IMR-90 (cell line): ENCODE results near the gene UNC13B. TPM values are rescaled to one million over a fixed set of nuclear protein-coding genes. Genes with fewer than 3 reads are reported as not detected.

Experiments
- ATAC-seq: fragments of 200-7000 bp; cut with Tn5 transposase; 2 replicates; pipeline ENCODE4 v1.9.1; 2020; ENCODE audit warnings: low read depth, mild to moderate bottlenecking, moderate library complexity
- BruUV-seq: library from RNA; stranded (reverse); fragments of 400-500 nt; replicated peaks from 2 replicates; lab custom pipeline; 2021; lab: Mats Ljungman, UMichigan
- CTCF ChIA-PET: fragments of 300-600 bp; formaldehyde crosslinking; extraction: SDS; loops from one replicate; lab custom pipeline; 2021; ENCODE audit warnings: antibody characterized with exemption; lab: Yijun Ruan, JAX
- POLR2A ChIA-PET: fragments of 300-600 bp; sonication (Branson Sonifier 250); formaldehyde crosslinking; loops from one replicate; lab custom pipeline; 2022; ENCODE audit warnings: antibody characterized with exemption; ENCODE audit not compliant: unreplicated experiment; lab: Charles Lee
- DNase-seq: peaks from one replicate; pipeline ENCODE4 v3.0.0; 2013
- H2AFZ ChIP-seq: replicated peaks from 2 replicates; pipeline ENCODE3; 2013; ENCODE audit warnings: low read length, mild to moderate bottlenecking; ENCODE audit not compliant: poor library complexity
- H2AK5ac ChIP-seq: 2 replicates; pipeline ENCODE4 v1.6.1; 2013; ENCODE audit warnings: low read depth, low read length, inconsistent platforms
- H2AK9ac ChIP-seq: replicated peaks from 2 replicates; pipeline ENCODE3; 2013; ENCODE audit warnings: mild to moderate bottlenecking, low read depth, low read length, moderate library complexity; ENCODE audit not compliant: poor library complexity
- H2BK120ac ChIP-seq: 2 replicates; pipeline ENCODE4 v1.6.1; 2013; ENCODE audit warnings: low read depth, low read length, inconsistent platforms
- H2BK15ac ChIP-seq: 3 replicates; pipeline ENCODE4 v1.6.1; 2013; ENCODE audit warnings: low read depth, low read length, inconsistent platforms
- H2BK20ac ChIP-seq: 2 replicates; pipeline ENCODE4 v1.6.1; 2013; ENCODE audit warnings: low read depth, mild to moderate bottlenecking, inconsistent platforms, low read length, moderate library complexity
- H2BK5ac ChIP-seq: 2 replicates; pipeline ENCODE4 v1.6.1; 2013; ENCODE audit warnings: mild to moderate bottlenecking, low read depth, low read length, inconsistent platforms; ENCODE audit not compliant: poor library complexity, severe bottlenecking
- H3K14ac ChIP-seq: replicated peaks from 2 replicates; pipeline ENCODE4 v1.6.1; 2013; ENCODE audit warnings: low read depth, low read length, inconsistent platforms
- H3K18ac ChIP-seq: 2 replicates; pipeline ENCODE4 v1.6.1; 2013; ENCODE audit warnings: low read depth, low read length, control low read depth
- H3K23ac ChIP-seq: 2 replicates; pipeline ENCODE4 v1.6.1; 2013; ENCODE audit warnings: low read depth, low read length, inconsistent platforms
- H3K27ac ChIP-seq: 2 replicates; pipeline ENCODE4 v1.5.1; 2013; ENCODE audit warnings: mild to moderate bottlenecking, control low read depth, low read length; ENCODE audit not compliant: insufficient read depth
- H3K27me3 ChIP-seq: 2 replicates; pipeline ENCODE4 v1.6.1; 2013; ENCODE audit warnings: low read length; ENCODE audit not compliant: control insufficient read depth, insufficient read depth
- H3K36me3 ChIP-seq: 2 replicates; pipeline ENCODE4 v1.6.1; 2013; ENCODE audit warnings: low read length, mixed read lengths; ENCODE audit not compliant: control insufficient read depth, insufficient read depth
- H3K4ac ChIP-seq: 2 replicates; pipeline ENCODE4 v1.6.1; 2013; ENCODE audit warnings: low read depth, low read length, inconsistent platforms
- H3K4me1 ChIP-seq: 2 replicates; pipeline ENCODE4 v1.6.1; 2013; ENCODE audit warnings: low read length, mixed read lengths; ENCODE audit not compliant: control insufficient read depth, insufficient read depth
- H3K4me2 ChIP-seq: 2 replicates; pipeline ENCODE4 v1.6.1; 2013; ENCODE audit warnings: low read depth, mild to moderate bottlenecking, control low read depth, low read length, moderate library complexity
- H3K4me3 ChIP-seq: 2 replicates; pipeline ENCODE4 v1.5.1; 2013; ENCODE audit warnings: low read depth, mild to moderate bottlenecking, control low read depth, low read length, moderate library complexity; ENCODE audit not compliant: insufficient read depth
- H3K56ac ChIP-seq: 2 replicates; pipeline ENCODE4 v1.6.1; 2013; ENCODE audit warnings: low read length, inconsistent platforms; ENCODE audit not compliant: insufficient read depth; ENCODE audit errors: extremely low read depth
- H3K79me1 ChIP-seq, 2 experiments: 2 replicates each; pipeline ENCODE4 v1.6.1; 2013; ENCODE audit warnings: low read length in 2 of 2, inconsistent platforms in 1 of 2, low read depth in 1 of 2
- H3K9ac ChIP-seq: 2 replicates; pipeline ENCODE4 v1.6.1; 2013; ENCODE audit warnings: low read depth, low read length, control low read depth
- H3K9me1 ChIP-seq: 2 replicates; pipeline ENCODE4 v1.6.1; 2013; ENCODE audit warnings: low read length, inconsistent platforms; ENCODE audit not compliant: insufficient read depth
- H3K9me3 ChIP-seq: 2 replicates; pipeline ENCODE4 v1.6.1; 2013; ENCODE audit warnings: low read length; ENCODE audit not compliant: control insufficient read depth, insufficient read depth
- H4K20me1 ChIP-seq: 2 replicates; pipeline ENCODE4 v1.6.1; 2013; ENCODE audit warnings: low read length, inconsistent platforms; ENCODE audit not compliant: insufficient read depth
- H4K5ac ChIP-seq: 2 replicates; pipeline ENCODE4 v1.6.1; 2013; ENCODE audit warnings: mild to moderate bottlenecking, low read depth, low read length, control low read depth
- H4K8ac ChIP-seq, 2 experiments: 2 replicates each; pipeline ENCODE4 v1.6.1; 2013; ENCODE audit warnings: low read depth in 2 of 2, low read length in 2 of 2, control low read depth in 1 of 2, inconsistent platforms in 1 of 2
- H4K91ac ChIP-seq: 2 replicates; pipeline ENCODE4 v1.6.1; 2013; ENCODE audit warnings: low read depth, low read length, inconsistent platforms; ENCODE audit not compliant: insufficient read depth
- BHLHE40 ChIP-seq: fragments of 150-350 bp; IDR thresholded peaks from 2 replicates; pipeline ENCODE4 v1.6.1; 2016; ENCODE audit warnings: mild to moderate bottlenecking, low read depth, low read length
- CEBPB ChIP-seq: IDR thresholded peaks from 2 replicates; pipeline ENCODE4 v1.6.1; 2012; ENCODE audit warnings: low read depth, low read length, improper control_type of control experiment
- CHD1 ChIP-seq: IDR thresholded peaks from 2 replicates; pipeline ENCODE4 v1.6.1; 2012; ENCODE audit warnings: low read depth, low read length, improper control_type of control experiment
- CTCF ChIP-seq: conservative IDR thresholded peaks from 2 replicates; pipeline ENCODE4 v1.5.1; 2012; ENCODE audit warnings: mild to moderate bottlenecking, low read depth, low read length, improper control_type of control experiment
- ELK1 ChIP-seq: fragments of 150-350 bp; IDR thresholded peaks from 2 replicates; pipeline ENCODE4 v1.6.1; 2016; ENCODE audit warnings: low read depth, mild to moderate bottlenecking, low read length, moderate library complexity, borderline replicate concordance
- FOS ChIP-seq: fragments of 150-350 bp; IDR thresholded peaks from 2 replicates; pipeline ENCODE4 v1.6.1; 2016; ENCODE audit warnings: low read depth, low read length
- MAFK ChIP-seq: IDR thresholded peaks from 2 replicates; pipeline ENCODE4 v1.6.1; 2012; ENCODE audit warnings: low read depth, low read length, improper control_type of control experiment
- MAZ ChIP-seq: IDR thresholded peaks from 2 replicates; pipeline ENCODE4 v1.6.1; 2012; ENCODE audit warnings: low read depth, mild to moderate bottlenecking, low read length, improper control_type of control experiment, moderate library complexity, borderline replicate concordance
- MXI1 ChIP-seq: IDR thresholded peaks from 2 replicates; pipeline ENCODE4 v1.6.1; 2012; ENCODE audit warnings: low read depth, mild to moderate bottlenecking, low read length, moderate library complexity, borderline replicate concordance
- NFE2L2 ChIP-seq: fragments of 150-350 bp; IDR thresholded peaks from 2 replicates; pipeline ENCODE4 v1.6.1; 2016; ENCODE audit warnings: low read depth, mild to moderate bottlenecking, low read length
- POLR2A ChIP-seq: IDR thresholded peaks from 2 replicates; pipeline ENCODE4 v1.6.1; 2012; ENCODE audit warnings: mild to moderate bottlenecking, low read depth, low read length
- RAD21 ChIP-seq: IDR thresholded peaks from 2 replicates; pipeline ENCODE4 v1.6.1; 2012; ENCODE audit warnings: low read length, improper control_type of control experiment
- RCOR1 ChIP-seq: IDR thresholded peaks from 2 replicates; pipeline ENCODE4 v1.6.1; 2012; ENCODE audit warnings: mild to moderate bottlenecking, low read length, improper control_type of control experiment; ENCODE audit not compliant: insufficient replicate concordance
- RFX5 ChIP-seq: IDR thresholded peaks from 2 replicates; pipeline ENCODE4 v1.8.0; 2012; ENCODE audit warnings: low read depth, mild to moderate bottlenecking, low read length, moderate library complexity
- SMC3 ChIP-seq: fragments of 150-350 bp; IDR thresholded peaks from 2 replicates; pipeline ENCODE4 v1.6.1; 2016; ENCODE audit warnings: low read depth, mild to moderate bottlenecking, antibody characterized with exemption, low read length, moderate library complexity
- WGBS, 2 experiments: methylation state at CpG; one replicate each; pipeline versions ENCODE4 v1.1.5 to v1.1.7; 2013; ENCODE audit warnings: missing lambda C conversion rate in 2 of 2; ENCODE audit not compliant: insufficient read length in 1 of 2; ENCODE audit errors: extremely low coverage in 2 of 2; 5-methylcytosine and 5-hydroxymethylcytosine counted together
- dilution Hi-C: fragments of 300-500 bp; cut with HindIII; formaldehyde crosslinking; loops from one replicate; pipeline ENCODE4 v1.14.3; 2018; ENCODE audit warnings: low sequenced_read_pairs; ENCODE audit not compliant: unreplicated experiment
- in situ Hi-C: fragments of 300-500 bp; cut with MboI; formaldehyde crosslinking; loops from 3 replicates; pipeline ENCODE4 v1.14.3; 2019; ENCODE audit warnings: low sequenced_read_pairs, inconsistent platforms, mixed read lengths
- intact Hi-C: fragments of 100-400 bp; cut with micrococcal nuclease; formaldehyde crosslinking; loops from 2 replicates; pipeline ENCODE4 v1.10.0; 2022
- polyA plus RNA-seq, 3 experiments: library from polyadenylated mRNA; depleted of rRNA; stranded (reverse); fragments of >200 nt; gene quantifications; 2 replicates each; pipeline ENCODE4 v1.2.3, GENCODE V29; 2012; ENCODE audit warnings: low replicate concordance in 1 of 3
- total RNA-seq: library from RNA; depleted of rRNA; stranded (reverse); fragments of >200 nt; gene quantifications from 2 replicates; pipeline ENCODE4 v1.2.3, GENCODE V29; 2012

Gene UNC13B
- total and polyA plus RNA-seq, 2 of the 4 experiments (the other 2 are of a cell fraction): 7.5 to 14.3 TPM

GRCh38 chr9:35322075-35322885 is 160.5 kb downstream of the UNC13B start:
- H2AK5ac ChIP-seq: no peak overlapping the region
- H4K20me1 ChIP-seq: no peaks in the 10 kb centered on the region
- no peak overlapping the region for H4K8ac ChIP-seq
- H3K23ac ChIP-seq: no peak overlapping the region
- no peak overlapping the region for H3K4me3 ChIP-seq
- no peak overlapping the region for H3K18ac ChIP-seq
- no peak overlapping the region for H2AK9ac ChIP-seq
- WGBS, 2 experiments: 100% methylated on average over 1 of the region's 8 CpGs; no CpG with 5 or more reads in 1 of the 2 experiments
- no peak for ATAC-seq
- H3K36me3 ChIP-seq: peaks cover 1% of the 10 kb centered on the region; the same call in 1 of the 2 replicates
- in situ Hi-C loops: no loop called here
- no peak overlapping the region for H2BK15ac ChIP-seq
- no peak overlapping the region for H2BK5ac ChIP-seq
- dilution Hi-C loops: no loop called here
- CTCF ChIA-PET: no interaction called here
- no peaks in the 10 kb centered on the region for H3K79me1 ChIP-seq
- H4K91ac ChIP-seq: no peak overlapping the region
- H2BK120ac ChIP-seq: no peak overlapping the region
- no peak overlapping the region for H3K4me2 ChIP-seq
- intact Hi-C loops: no loop called here
- H3K27me3 ChIP-seq: no peaks in the 10 kb centered on the region
- BruUV-seq: no TSS peak
- POLR2A ChIA-PET: no interaction called here
- DNase-seq: no peak
- no peak overlapping the region for H3K14ac ChIP-seq
- H2BK20ac ChIP-seq: no peak overlapping the region
- H3K27ac ChIP-seq: no peak overlapping the region
- H3K4me1 ChIP-seq: no peaks in the 10 kb centered on the region
- no peak overlapping the region for H4K5ac ChIP-seq
- H2AFZ ChIP-seq: no peak overlapping the region
- H3K9ac ChIP-seq: no peak overlapping the region
- no peak overlapping the region for H3K4ac ChIP-seq
- no peaks in the 10 kb centered on the region for H3K9me1 ChIP-seq
- no peaks in the 10 kb centered on the region for H3K9me3 ChIP-seq
- H3K56ac ChIP-seq: no peak overlapping the region
- no peak for TF ChIP-seq CEBPB
- TF ChIP-seq RAD21: no peak
- TF ChIP-seq CTCF: no peak
- no peak for TF ChIP-seq ELK1
- no peak for TF ChIP-seq MAZ
- no peak for TF ChIP-seq FOS
- TF ChIP-seq MAFK: no peak
- TF ChIP-seq RFX5: no peak
- TF ChIP-seq POLR2A: no peak
- TF ChIP-seq NFE2L2: no peak
- TF ChIP-seq SMC3: no peak
- no peak for TF ChIP-seq MXI1
- no peak for TF ChIP-seq RCOR1
- TF ChIP-seq CHD1: no peak
- TF ChIP-seq BHLHE40: no peak
